ENCODE data around the gene PHTF2.
"Not testable (repeated sequence)": the region's sequence is repeated elsewhere in the genome, so short reads cannot be mapped to it uniquely, and the experiment has no call there.

Gene PHTF2

DNA sequence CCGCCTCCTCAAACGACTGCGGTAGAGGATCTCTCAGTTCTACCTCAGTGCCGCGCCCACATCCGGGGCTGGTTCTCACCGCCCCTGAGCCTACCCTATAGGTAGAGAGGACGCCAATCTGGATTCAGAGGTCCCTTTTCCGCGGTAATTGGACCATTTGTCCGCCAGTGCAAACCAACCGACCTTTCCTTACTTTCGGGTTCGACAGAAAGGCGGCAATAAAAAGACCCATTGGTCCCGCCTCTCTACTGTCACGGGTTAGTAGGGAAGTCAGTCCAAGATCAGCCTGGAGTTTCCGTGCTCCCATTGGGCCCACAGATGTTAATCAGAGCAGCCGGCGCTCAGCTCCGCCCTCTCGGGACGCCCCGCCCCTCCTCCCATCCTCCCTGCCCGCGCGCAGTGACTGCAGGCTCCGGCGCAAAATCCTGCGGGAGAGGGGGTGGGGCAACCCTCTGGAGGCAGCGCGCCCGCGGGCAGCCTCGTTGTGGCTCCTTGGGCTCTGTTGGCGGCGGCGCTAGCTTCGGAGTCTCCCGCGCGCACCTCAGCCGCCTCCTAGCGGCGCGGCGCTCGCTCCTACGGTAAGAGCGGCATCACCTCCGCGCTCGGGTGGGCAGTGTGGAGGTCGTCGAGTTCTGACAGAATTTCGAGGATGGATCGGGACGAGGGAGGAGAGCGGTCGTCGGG is at the start of gene PHTF2, which contains the start of gene TMEM60:
Gene PHTF2 (plus strand): TSS at position 380 of the 684 bp plus-strand sequence.
Gene TMEM60 (minus strand): TSS at position 41 of the 684 bp plus-strand sequence. CDS start 4,061 bp downstream, outside the sequence.
- peak; percentile 83 for DNase-seq (ENCODE audit: low read depth)

DNA sequence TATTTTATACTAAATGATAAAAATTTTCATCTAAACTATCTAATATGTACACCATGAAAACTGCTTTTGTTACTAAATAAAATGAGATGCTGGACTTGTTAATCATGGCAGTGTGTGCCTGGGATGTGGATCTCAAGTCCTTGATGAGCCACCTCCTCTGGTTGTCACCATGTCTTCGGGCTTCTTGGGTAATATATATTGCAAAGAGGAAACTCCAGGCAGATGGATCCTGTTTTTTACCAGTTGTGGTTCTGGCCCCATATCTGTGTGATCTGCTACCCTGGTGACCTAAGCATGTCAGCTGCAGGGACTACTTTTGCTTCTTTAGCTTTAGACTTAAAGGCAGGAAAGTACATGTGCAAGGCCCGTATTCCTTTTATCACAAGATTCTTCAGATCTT is 46.6 kb upstream of the PHTF2 start:
- no peak for DNase-seq (ENCODE audit: low read depth)

DNA sequence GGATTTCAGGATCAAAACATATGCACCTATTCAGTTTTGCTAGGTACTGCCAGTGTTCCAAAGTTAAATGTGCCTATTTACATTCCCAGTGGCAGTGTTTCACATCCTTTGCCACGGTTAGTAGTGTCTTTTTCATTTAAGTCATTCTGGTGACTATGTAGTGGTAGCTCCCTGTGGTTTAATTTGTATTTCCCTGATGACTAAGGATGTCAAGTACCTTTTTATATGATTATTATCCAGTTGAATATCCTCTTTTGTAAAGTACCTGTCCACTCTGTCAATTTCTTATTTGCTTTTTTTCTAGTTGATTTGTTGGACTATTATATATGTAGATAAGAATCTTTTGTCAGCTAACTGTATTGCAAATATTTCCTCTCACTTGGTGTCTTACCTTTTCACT is 45.4 kb upstream of the PHTF2 start:
- DNase-seq (ENCODE audit: low read depth) = no peak

DNA sequence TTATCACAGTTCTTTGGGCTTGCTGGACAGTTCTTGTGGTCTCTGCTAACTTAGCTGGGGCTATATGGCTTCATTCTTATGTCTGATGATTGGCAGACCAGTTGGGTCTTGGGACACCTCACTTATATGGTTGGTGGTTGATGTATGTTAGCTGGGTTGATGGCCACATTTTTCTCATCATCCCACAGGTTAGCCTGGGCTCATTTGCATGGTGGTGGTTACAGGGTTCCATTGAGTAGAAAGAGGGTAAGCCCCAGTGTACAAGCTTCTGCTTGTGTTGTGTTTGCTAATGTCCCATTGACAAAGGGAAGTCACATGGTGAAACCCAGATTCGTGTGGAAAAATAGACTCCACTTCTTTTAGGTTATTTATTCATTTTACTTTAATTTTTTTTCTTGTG is 41.0 kb upstream of the PHTF2 start:
- no peak for DNase-seq (ENCODE audit: low read depth)

DNA sequence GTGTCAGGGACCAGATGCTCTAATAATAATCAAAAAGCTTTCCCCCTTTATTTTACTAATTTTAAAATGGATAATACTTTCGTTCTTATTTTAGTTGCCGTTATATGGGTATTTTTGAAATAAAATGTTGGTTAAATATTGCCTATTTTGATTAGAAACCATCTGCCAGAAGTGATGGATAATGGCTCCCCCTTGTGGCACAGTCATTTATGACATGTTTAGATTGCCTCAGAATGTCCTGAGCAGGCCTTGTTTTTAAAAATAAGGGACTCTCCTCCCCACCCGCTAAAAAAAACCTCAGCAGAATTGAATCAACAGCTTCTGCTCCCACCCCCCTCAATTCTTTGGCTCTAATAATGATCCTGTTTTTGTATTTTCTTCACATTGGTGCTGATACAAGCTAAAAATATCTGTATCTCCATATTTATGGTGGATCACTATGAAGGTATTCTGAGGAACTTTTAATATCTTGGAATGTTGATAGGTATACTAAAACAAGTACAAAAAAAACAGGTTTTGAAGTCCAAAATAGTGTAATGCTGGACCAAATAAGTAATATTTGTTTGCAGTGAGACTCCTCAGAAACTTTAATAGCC is 39.2 kb upstream of the PHTF2 start:
- no peak for DNase-seq (ENCODE audit: low read depth)

DNA sequence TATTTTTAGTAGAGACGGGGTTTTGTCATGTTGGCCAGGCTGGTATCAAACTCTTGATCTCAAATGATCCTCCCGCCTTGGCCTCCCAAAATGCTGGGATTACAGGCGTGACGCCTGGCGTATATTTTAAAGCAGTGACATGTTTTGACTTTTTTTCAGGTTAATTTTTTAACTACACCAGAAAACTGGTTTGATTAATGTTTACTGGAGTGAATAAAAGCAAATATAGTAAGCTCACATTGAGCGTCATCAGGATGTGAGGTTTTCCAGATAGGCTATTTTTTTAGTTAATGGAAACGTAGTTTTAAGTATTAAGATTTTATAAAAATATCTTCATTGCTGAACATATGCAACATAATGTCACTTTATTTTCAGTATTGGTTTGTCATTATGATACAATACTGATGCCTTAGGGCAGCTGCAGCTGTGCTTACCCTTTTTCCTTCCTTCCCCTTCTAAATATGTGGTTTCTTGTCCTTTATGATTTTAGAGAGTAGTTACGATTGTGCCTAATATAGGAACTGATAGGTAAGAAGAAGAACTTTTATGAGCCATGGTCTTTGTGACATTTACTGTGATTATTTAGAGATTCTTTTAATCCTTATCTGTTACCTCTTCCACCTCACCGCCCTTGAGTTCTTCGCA is 37.6 kb upstream of the PHTF2 start:
- DNase-seq (ENCODE audit: low read depth) = no peak

DNA sequence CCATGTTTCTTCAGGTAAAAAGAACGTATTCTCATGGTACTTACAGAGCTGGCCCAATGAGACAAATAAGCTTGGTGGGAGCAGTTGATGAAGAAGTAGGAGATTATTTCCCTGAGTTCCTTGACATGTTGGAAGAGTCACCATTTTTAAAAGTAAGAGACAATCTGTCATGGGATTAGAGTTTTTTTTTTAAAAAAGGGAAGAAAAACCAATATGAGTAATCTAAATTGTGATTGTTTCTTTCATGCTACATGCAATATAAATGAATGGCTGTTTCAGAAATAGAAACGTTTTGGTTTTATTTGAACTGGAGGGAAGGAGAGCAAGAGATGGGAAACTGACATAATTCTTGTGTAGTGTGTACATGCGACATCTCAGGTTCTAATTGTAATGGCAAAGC is 33.1 kb upstream of the PHTF2 start:
- no peak for DNase-seq (ENCODE audit: low read depth)

DNA sequence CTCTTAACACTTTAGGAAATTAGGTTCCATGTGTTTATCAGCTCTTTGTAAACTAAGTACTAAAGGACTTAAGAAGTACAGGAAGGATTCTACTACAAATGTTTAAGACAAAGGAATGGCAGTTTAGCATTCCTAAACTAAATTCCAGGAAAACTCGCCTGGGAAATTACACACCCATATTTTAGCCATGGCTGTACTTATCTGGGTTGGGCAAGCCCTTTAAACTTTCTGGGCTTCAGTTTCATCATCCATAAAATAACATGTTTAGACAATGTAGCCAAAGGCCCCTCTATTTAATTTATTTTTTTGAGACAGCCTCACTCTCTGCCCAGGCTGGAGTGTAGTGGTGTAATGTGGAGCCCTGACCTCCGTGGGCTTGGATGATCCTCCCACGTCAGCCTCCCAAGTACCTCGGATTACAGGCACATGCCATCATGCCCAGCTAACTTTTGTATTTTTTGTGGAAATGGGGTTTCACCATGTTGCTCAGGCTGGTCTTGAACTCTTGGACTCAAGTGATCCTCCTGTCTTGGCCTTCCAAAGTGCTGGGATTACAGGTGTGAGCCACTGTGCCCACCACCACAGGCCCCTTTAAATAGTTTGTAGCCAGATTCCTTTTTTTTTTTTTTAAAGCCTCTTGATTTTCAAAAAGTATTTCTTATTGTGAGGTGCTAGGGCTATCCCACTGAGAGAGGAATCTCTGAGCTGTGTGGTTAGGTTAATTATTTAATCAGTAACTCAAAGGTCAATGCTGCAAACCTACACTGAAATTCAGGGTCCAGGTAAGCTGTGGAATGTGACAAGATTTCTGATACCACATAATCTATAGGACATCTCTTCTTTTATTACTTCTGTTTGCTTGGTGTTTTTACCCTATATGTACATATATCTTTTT is 32.4 kb upstream of the PHTF2 start:
- DNase-seq (ENCODE audit: low read depth) = no peak

DNA sequence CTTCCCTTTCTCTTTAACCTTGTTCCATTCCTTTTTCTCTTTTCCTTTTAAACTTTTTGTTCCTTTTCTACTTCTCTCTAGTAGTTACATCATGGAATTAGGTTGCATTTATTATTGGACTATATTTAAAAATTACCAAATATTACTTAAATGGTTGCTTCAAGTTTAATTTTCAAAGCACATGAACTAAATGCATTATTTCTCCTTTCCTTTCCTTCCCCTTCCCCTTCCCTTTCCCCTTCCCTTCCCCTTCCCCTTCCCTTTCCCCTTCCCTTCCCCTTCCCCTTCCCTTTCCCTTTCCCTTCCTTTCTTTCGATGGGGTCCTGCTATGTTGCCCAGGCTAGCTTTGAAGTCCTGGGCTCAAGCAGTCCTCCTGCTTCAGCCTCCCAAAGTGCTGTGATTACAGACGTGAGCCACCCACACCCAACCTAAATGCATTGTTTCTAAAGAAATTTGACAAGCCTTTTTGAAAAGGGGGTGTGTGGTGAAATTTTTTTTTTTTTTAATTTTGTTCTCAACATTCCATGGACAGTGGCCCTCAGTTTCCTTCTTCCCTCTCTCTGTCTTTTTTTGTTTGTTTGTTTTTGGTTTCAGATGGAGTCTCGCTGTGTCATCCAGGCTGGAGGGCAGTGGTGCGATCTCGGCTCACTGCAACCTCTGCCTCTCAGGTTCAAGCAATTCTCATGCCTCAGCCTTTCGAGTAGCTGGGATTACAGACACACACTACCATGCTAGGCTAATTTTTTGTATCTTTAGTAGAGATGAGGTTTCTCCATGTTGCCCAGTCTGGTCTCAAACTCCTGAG is 31.6 kb upstream of the PHTF2 start:
- no peak for DNase-seq (ENCODE audit: low read depth)

DNA sequence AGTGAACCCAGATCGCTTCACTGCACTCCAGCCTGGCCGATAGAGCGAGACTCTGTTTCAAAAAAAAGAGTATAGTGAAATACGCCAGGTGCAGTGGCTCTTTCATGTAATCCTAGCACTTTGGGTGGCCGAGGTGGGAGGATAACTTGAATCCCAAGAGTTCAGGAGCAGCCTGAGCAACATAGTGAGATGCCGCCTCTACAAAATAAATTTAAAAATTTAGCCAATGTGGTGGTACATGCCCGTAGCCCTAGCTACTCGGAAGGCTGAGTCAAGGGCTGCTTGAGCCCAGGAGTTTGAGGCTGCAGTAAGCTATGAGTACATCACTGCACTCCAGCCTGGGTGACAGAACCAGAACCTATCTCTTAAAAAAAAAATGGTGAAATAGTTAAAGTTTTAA is 28.3 kb upstream of the PHTF2 start:
- DNase-seq (ENCODE audit: low read depth) = no peak

DNA sequence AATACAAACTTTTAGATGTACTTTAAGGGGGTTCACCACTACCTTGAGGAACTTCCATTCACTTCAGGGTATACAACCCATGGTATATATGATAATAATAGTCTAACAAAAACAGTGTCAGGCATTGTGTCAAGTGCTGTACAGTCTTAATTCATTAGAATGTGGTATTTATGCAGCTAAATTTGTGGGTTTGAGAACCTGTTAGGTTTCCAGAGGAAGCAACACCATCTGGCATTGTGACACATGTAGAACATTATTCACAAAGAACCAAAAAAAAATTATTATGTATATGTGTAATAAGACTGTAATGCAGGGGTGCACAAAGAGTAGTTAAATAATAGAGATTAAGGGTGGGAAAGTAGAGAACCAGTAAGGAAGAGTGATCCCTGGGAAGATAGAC is 26.7 kb upstream of the PHTF2 start:
- DNase-seq (ENCODE audit: low read depth) = no peak

DNA sequence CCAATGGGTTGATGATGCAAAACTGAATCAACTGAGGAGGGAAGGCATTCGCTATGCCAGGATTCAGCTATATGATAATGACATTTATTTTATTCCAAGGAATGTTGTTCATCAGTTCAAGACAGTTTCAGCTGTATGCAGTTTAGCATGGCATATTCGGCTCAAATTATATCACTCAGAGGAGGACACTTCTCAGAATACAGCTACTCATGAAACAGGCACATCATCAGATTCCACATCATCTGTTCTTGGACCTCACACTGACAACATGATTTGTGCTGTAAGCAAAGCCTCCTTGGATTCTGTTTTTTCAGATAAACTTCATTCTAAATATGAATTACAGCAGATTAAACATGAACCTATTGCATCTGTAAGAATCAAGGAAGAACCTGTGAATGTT is 20.0 kb upstream of the PHTF2 start:
- no peak for DNase-seq (ENCODE audit: low read depth)

DNA sequence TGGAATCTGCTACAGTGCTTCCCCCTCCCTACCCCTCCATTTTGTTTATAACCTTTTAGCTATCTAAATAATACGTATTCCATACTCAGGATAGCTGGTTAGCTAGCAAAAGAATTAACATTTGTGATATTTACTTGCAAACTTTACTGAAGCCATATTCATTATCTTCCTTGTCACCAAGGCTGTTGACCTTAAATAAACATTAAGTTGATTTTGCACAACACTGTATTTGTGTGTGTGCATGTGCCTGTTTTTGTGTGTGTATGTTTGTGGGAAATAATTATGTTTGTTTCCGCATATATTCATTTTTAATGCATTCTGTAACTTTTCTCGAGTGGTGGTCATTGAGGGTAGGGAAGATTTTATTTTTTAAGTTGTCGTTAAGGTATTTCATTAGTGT is 16.2 kb upstream of the PHTF2 start:
- DNase-seq (ENCODE audit: low read depth) = no peak

DNA sequence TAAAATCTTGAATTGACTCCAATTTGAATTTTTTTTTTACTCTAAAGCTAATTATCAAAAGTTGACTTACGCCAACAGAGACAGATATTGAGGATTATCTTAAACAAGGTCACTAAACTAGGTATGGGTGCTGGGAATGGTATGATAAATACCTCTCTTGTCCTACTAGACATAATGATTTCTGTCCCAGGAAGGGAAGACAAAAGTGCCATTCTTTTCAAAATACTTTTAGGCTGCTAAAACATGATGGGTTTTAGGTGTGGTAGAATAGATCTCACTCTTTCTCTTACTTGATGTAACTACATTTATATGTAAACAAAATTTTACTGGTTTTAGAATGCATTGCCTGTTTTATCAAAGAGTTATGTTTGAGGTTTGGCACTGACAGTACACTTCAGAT is 15.5 kb upstream of the PHTF2 start:
- DNase-seq (ENCODE audit: low read depth) = no peak

DNA sequence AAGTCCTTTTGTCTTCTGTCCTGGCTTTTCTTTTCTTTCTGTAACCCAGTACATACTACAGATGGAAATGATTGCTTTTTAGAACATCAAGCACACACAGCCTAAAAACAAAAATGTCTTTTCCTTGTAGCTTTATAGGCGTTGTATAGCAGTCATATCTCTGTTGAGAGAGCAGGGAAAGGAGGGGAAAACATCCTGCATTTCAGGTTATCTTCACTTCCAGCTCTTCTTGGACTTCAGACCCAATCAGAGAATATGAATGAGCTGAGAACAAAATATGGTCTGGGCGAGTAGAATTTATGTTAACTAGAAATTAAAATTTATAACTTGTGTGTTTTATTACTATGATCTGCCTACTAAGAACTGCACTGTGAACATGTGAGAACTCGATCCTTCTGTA is 15.0 kb upstream of the PHTF2 start:
- no peak for DNase-seq (ENCODE audit: low read depth)

DNA sequence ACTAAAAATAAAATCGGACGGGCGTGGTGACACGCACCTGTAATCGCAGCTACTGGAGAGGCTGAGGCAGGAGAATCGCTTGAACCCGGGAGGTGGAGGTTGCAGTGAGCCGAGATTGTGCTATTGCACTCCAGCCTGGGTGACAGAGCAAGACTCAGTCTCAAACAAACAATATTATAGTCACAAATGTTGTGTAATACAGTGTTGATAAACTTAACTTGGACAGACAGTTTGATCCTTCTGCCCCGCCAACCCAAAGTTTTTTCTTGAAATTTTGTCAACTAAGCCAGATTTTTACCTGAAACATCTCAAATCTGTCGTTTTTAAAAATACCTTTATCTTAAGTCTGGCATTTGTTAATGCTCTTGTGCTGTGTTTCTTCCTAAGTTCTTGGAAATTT is 14.1 kb upstream of the PHTF2 start:
- DNase-seq (ENCODE audit: low read depth) = not testable (repeated sequence)

DNA sequence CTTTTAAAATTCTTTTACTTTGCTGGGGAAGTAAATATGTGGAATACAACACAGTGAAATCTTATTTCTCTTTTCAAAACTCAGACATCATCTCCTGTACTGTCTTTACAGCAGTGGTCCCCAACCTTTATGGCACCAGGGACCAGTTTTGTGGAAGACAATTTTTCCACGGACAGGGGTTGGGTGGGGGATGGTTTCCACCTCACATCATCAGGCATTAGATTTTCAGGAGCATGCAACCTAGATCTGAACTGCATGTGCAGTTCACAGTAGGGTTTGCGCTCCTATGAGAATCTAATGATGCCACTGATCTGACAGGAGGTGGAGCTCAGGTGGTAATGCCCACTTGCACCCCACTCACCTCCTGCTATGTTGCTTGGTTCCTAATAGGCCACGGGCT is 12.6 kb upstream of the PHTF2 start:
- no peak for DNase-seq (ENCODE audit: low read depth)

DNA sequence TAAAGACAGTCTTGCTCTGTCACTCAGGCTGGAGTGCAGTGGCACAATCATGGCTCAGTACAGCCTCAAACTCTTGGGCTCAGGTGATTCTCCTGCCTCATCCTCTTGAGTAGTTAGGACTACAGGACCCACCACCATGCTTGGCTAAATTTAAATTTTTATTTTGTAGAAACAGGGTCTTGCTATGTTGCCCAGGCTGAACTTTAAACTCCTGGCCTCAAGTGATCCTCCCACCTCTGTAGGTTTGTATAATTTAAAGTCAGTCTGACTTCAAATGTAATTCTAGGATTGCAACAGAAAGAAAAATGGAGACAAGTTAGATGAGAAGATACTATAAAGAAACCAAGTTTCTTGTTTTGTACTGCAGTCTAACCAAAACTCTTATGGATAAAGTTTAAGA is 11.8 kb upstream of the PHTF2 start:
- DNase-seq (ENCODE audit: low read depth) = no peak

DNA sequence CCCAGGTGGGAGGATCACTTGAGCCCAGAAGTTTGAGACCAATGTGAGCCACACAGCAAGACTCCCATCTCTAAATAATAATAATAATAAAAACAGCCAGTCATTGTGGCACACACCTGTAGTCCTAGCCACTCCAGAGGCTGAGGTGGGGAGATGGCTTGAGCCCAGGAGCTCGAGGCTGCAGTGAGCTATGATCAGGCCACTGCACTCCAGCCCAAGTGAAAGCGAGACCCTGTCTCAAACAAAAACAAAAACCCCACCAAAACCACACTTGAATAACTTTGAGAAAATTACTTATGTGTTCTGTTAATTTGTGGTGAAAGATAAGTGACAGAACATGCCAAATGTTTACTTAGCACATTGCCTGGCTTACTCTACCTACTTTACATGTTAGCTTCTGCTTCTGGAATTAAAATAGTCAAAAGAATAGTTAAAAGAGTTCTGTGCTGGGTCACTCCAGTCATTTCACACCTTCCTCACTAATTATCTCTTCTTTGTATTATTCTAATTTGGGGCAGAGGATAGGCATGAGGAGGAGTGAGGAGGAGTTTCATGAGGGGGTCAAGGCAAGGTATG is 10.2 kb upstream of the PHTF2 start:
- no peak for DNase-seq (ENCODE audit: low read depth)

DNA sequence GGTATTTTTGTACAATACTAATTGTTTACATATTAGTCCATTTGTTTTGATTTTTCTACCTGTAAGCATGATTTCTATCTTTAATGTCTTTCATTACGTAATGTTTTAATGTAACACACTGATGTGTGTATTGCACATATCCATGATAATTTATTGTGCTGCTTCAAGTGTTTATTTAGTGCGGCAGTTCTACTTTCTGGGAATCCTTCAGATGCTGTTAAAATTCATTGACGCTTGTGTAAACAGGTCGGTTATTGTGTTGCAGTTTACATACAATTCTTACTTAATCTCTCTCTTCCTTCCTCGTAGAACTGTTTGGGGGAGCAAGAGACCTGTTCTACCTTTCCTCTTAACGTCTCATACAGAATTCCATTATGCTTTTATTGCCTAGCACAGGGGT is 7.2 kb upstream of the PHTF2 start:
- no peak for DNase-seq (ENCODE audit: low read depth)

DNA sequence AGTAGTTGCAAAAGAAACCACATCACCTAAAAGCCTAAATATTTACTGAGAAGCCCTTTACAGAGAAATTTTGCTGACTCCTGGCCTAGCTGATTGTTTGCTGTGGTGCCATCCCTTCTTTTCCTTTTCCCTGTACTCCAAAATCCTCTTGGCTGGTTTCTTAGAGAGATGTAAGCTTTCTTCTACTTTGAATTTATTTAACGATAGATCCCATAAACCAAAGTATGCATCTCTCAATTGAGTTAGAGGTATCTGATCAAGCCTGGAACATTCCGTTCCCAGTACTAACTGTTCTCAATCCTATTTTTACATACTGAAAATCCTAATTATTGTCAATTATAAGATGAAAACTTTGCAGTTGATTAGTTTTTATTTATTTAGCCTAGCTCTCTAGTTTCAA is 6.6 kb upstream of the PHTF2 start:
- DNase-seq (ENCODE audit: low read depth) = no peak
